ENCODE data around the gene ASAP2. TPM values are rescaled to one million over a fixed set of nuclear protein-coding genes. Genes with fewer than 3 reads are reported as not detected.

Gene ASAP2
- total RNA-seq, 2 donors from 2014 or later = 28.1 to 31.3 TPM

DNA sequence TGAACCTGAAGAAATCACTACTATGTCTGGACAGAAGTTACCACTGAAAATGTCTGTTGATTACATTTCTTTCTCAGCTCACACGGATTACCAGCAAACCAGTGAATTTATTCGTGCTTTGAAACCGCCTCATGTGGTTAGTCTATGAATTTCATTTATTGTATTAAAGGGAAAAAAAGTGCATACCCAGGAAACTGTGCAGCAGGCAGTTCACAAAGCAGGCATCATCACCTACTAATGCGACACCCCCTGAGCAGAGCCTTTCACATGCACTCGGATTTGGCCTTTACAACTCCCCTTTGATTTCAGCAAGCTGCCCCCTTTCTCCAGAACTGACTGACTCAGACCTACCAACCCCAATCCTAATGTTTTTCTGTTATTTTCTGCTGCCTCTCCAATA is 236.9 kb downstream of the ASAP2 start:
- no peak for DNase-seq (ENCODE audit: low spot score)
- intact Hi-C loops (cut with DNase I) = no loop called here

- DNase-seq (ENCODE audit: low spot score) = no peak
- intact Hi-C loops (cut with DNase I) = no loop called here
These were observed 238.5 kb downstream of the ASAP2 start for GRCh38 chr2:9445089-9445488.

DNA sequence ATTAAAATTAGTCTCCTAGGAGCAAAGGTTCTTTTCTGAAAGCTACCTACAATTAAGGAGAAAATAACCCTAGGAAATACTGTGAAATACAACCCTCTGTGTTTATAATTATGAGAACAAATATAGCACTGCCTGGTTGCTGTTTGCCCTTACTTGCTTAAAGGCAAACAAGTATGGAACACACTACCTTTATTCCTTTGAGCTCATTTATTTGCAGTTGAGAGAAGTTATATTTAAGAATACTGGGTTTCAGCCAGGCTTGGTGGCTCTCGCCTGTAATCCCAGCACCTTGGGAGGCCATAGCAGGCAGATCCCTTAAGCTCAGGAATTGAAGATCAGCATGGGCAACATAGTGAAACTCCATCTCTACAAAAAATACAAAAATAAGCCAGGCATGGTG is 244.6 kb downstream of the ASAP2 start:
- intact Hi-C loops (cut with DNase I) = no loop called here
- no peak for DNase-seq (ENCODE audit: low spot score)

Other genes with a start within 250 kb of the ASAP2 start
- gene MBOAT2, start 203.1 kb upstream of the ASAP2 start, total RNA-seq = 10 to 100 TPM in 1 of 2 donors, 1 to 10 TPM in 1; 9.4 to 16.1 TPM
- 100 to 1,000 TPM; 100 to 143 TPM for gene ITGB1BP1, start 216.7 kb downstream of the ASAP2 start, total RNA-seq
- gene CPSF3, start 216.8 kb downstream of the ASAP2 start, total RNA-seq = 10 to 100 TPM; 18.2 to 18.7 TPM

Measured in posterior vena cava (tissue), 2 donors.